SK-N-SH treated with all-trans-retinoic acid at 6 μM for 48 hours (cell line): Measurements from ENCODE around the gene KRTAP1-4.

ENCODE experiments used
- ARNTL ChIP-seq: fragments of 450-650 bp; formaldehyde crosslinking; IDR thresholded peaks from 2 replicates; pipeline ENCODE4 v1.5.0; 2020; ENCODE audit warnings: low read depth, mild to moderate bottlenecking, moderate library complexity, borderline replicate concordance
- BACH2 ChIP-seq: fragments of 250-450 bp; sonication (Bioruptor Pico); IDR thresholded peaks from 2 replicates; pipeline ENCODE4 v1.9.0; 2021; ENCODE audit warnings: mild to moderate bottlenecking, borderline replicate concordance
- GLIS3 ChIP-seq: fragments of 250-450 bp; sonication (Bioruptor Pico); IDR thresholded peaks from 2 replicates; pipeline ENCODE4 v1.5.0; 2020; ENCODE audit warnings: mild to moderate bottlenecking, moderate library complexity
- PPARA ChIP-seq: fragments of 250-450 bp; sonication (Bioruptor Pico); IDR thresholded peaks from 2 replicates; pipeline ENCODE4 v1.5.0; 2020; ENCODE audit warnings: mild to moderate bottlenecking, borderline replicate concordance
- RARB ChIP-seq: fragments of 250-450 bp; sonication (Bioruptor Pico); IDR thresholded peaks from 2 replicates; pipeline ENCODE4 v1.8.0; 2021; ENCODE audit warnings: mild to moderate bottlenecking, moderate library complexity
- SNAI2 ChIP-seq: fragments of 250-450 bp; sonication (Bioruptor Pico); IDR thresholded peaks from 2 replicates; pipeline ENCODE4 v1.5.0; 2020; ENCODE audit warnings: mild to moderate bottlenecking, moderate library complexity
- ZNF565 ChIP-seq: fragments of 450-650 bp; formaldehyde crosslinking; conservative IDR thresholded peaks from 2 replicates; pipeline ENCODE4 v1.5.0; 2020; ENCODE audit warnings: low read depth, mild to moderate bottlenecking, moderate library complexity
- TF ChIP-seq, protein P1 (sequence below): fragments of 250-450 bp; sonication (Bioruptor Pico); IDR thresholded peaks from 2 replicates; pipeline ENCODE4 v1.8.0; 2021; ENCODE audit warnings: low read depth, mild to moderate bottlenecking, moderate library complexity, borderline replicate concordance
- TF ChIP-seq, protein P2 (sequence below): fragments of 250-450 bp; sonication (Bioruptor Pico); IDR thresholded peaks from 2 replicates; pipeline ENCODE4 v1.5.1; 2021; ENCODE audit warnings: mild to moderate bottlenecking, moderate library complexity
- TF ChIP-seq, protein P3 (sequence below): fragments of 250-450 bp; sonication (Bioruptor Pico); IDR thresholded peaks from 2 replicates; pipeline ENCODE4 v1.8.0; 2020; ENCODE audit warnings: mild to moderate bottlenecking, moderate library complexity, borderline replicate concordance
- TF ChIP-seq, protein P4 (sequence below): fragments of 250-450 bp; sonication (Bioruptor Pico); IDR thresholded peaks from 2 replicates; pipeline ENCODE4 v1.5.1; 2020; ENCODE audit warnings: low read depth, mild to moderate bottlenecking, moderate library complexity

DNA sequence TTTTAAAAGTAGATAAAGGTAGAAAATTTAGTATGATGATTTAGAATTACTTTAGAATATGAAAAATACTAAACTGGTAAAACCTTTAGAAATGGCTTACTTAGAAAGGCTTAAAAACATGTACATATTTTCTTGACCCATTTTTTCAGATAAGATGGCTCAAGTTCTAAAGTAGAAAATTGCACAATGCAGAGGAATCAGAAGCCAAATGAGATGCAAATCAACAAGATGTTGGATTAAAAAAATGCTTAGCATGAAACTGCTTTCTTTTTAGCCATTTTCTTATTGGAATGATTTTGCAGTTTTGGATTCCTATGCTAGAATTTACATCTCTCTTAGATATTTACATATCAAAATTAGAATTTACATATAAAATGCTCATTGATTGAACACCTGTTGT is 19.6 kb downstream of the KRTAP1-4 start:
- TF ChIP-seq, protein P1, sequence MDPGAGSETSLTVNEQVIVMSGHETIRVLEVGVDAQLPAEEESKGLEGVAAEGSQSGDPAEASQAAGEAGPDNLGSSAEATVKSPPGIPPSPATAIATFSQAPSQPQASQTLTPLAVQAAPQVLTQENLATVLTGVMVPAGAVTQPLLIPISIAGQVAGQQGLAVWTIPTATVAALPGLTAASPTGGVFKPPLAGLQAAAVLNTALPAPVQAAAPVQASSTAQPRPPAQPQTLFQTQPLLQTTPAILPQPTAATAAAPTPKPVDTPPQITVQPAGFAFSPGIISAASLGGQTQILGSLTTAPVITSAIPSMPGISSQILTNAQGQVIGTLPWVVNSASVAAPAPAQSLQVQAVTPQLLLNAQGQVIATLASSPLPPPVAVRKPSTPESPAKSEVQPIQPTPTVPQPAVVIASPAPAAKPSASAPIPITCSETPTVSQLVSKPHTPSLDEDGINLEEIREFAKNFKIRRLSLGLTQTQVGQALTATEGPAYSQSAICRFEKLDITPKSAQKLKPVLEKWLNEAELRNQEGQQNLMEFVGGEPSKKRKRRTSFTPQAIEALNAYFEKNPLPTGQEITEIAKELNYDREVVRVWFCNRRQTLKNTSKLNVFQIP, result no peak
- TF ChIP-seq BACH2 (CRISPR knock-in tag), result no peak
- TF ChIP-seq RARB (CRISPR knock-in tag), result no peak
- TF ChIP-seq, protein P2, sequence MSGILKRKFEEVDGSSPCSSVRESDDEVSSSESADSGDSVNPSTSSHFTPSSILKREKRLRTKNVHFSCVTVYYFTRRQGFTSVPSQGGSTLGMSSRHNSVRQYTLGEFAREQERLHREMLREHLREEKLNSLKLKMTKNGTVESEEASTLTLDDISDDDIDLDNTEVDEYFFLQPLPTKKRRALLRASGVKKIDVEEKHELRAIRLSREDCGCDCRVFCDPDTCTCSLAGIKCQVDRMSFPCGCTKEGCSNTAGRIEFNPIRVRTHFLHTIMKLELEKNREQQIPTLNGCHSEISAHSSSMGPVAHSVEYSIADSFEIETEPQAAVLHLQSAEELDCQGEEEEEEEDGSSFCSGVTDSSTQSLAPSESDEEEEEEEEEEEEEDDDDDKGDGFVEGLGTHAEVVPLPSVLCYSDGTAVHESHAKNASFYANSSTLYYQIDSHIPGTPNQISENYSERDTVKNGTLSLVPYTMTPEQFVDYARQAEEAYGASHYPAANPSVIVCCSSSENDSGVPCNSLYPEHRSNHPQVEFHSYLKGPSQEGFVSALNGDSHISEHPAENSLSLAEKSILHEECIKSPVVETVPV (CRISPR knock-in tag), result no peak
- TF ChIP-seq, protein P3, sequence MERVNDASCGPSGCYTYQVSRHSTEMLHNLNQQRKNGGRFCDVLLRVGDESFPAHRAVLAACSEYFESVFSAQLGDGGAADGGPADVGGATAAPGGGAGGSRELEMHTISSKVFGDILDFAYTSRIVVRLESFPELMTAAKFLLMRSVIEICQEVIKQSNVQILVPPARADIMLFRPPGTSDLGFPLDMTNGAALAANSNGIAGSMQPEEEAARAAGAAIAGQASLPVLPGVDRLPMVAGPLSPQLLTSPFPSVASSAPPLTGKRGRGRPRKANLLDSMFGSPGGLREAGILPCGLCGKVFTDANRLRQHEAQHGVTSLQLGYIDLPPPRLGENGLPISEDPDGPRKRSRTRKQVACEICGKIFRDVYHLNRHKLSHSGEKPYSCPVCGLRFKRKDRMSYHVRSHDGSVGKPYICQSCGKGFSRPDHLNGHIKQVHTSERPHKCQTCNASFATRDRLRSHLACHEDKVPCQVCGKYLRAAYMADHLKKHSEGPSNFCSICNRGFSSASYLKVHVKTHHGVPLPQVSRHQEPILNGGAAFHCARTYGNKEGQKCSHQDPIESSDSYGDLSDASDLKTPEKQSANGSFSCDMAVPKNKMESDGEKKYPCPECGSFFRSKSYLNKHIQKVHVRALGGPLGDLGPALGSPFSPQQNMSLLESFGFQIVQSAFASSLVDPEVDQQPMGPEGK (CRISPR knock-in tag), result no peak
- TF ChIP-seq GLIS3 (CRISPR knock-in tag), result no peak
- no peak for TF ChIP-seq ZNF565 (CRISPR knock-in tag)
- TF ChIP-seq SNAI2 (CRISPR knock-in tag), result no peak
- no peak for TF ChIP-seq ARNTL (CRISPR knock-in tag)
- TF ChIP-seq, protein P4, sequence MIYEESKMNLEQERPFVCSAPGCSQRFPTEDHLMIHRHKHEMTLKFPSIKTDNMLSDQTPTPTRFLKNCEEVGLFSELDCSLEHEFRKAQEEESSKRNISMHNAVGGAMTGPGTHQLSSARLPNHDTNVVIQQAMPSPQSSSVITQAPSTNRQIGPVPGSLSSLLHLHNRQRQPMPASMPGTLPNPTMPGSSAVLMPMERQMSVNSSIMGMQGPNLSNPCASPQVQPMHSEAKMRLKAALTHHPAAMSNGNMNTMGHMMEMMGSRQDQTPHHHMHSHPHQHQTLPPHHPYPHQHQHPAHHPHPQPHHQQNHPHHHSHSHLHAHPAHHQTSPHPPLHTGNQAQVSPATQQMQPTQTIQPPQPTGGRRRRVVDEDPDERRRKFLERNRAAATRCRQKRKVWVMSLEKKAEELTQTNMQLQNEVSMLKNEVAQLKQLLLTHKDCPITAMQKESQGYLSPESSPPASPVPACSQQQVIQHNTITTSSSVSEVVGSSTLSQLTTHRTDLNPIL, result no peak
- TF ChIP-seq PPARA (CRISPR knock-in tag), result no peak
